ENCODE data around the gene KRT75.

KRT75 gene

GRCh38 chr12:52446367-52447045 is 12.3 kb upstream of the KRT75 start:
- Histone ChIP-seq H3K9me3 (ENCODE audit: control insufficient read depth, insufficient read depth, low read length) (no peaks in the 10 kb centered on the region), H3K36me3 (ENCODE audit: insufficient read depth, low read length) (no peaks in the 10 kb centered on the region), H3K9ac (ENCODE audit: low read depth, low read length) (no peak overlapping the region), H3K4me1 (ENCODE audit: insufficient read depth, low read length) (peaks cover 2% of the 10 kb centered on the region; the same call in 1 of the 2 replicates)

GRCh38 chr12:52445876-52446275 is 11.7 kb upstream of the KRT75 start:
- H3K36me3 ChIP-seq (ENCODE audit: insufficient read depth, low read length), result no peaks in the 10 kb centered on the region
- no peak overlapping the region for H3K9ac ChIP-seq (ENCODE audit: low read depth, low read length)
- no peaks in the 10 kb centered on the region for H3K9me3 ChIP-seq (ENCODE audit: control insufficient read depth, insufficient read depth, low read length)
- H3K4me1 ChIP-seq (ENCODE audit: insufficient read depth, low read length), result peaks cover 7% of the 10 kb centered on the region; the same call in 1 of the 2 replicates

GRCh38 chr12:52444647-52445595 is 10.8 kb upstream of the KRT75 start:
- H3K4me1 ChIP-seq (ENCODE audit: insufficient read depth, low read length), result peaks cover 7% of the 10 kb centered on the region; the same call in 1 of the 2 replicates

GRCh38 chr12:52443966-52444365 is 9.8 kb upstream of the KRT75 start:
- Histone ChIP-seq H3K4me1 (ENCODE audit: insufficient read depth, low read length) (peaks cover 7% of the 10 kb centered on the region; the same call in 1 of the 2 replicates), H3K9ac (ENCODE audit: low read depth, low read length) (no peak overlapping the region), H3K9me3 (ENCODE audit: control insufficient read depth, insufficient read depth, low read length) (no peaks in the 10 kb centered on the region), H3K36me3 (ENCODE audit: insufficient read depth, low read length) (no peaks in the 10 kb centered on the region)

More at GRCh38 chr12:52444647-52445595, 10.8 kb upstream of the KRT75 start:
- Histone ChIP-seq H3K36me3 (ENCODE audit: insufficient read depth, low read length) (no peaks in the 10 kb centered on the region), H3K9me3 (ENCODE audit: control insufficient read depth, insufficient read depth, low read length) (no peaks in the 10 kb centered on the region), H3K9ac (ENCODE audit: low read depth, low read length) (no peak overlapping the region)

GRCh38 chr12:52442600-52443061 is 8.5 kb upstream of the KRT75 start:
- no peak overlapping the region for H3K9ac ChIP-seq (ENCODE audit: low read depth, low read length)
- peaks cover 7% of the 10 kb centered on the region; the same call in 1 of the 2 replicates for H3K4me1 ChIP-seq (ENCODE audit: insufficient read depth, low read length)
- H3K36me3 ChIP-seq (ENCODE audit: insufficient read depth, low read length), result no peaks in the 10 kb centered on the region
- no peaks in the 10 kb centered on the region for H3K9me3 ChIP-seq (ENCODE audit: control insufficient read depth, insufficient read depth, low read length)

GRCh38 chr12:52441320-52441911 is 7.2 kb upstream of the KRT75 start:
- Histone ChIP-seq H3K9ac (ENCODE audit: low read depth, low read length) (no peak overlapping the region), H3K4me1 (ENCODE audit: insufficient read depth, low read length) (peaks cover 7% of the 10 kb centered on the region; the same call in 1 of the 2 replicates), H3K36me3 (ENCODE audit: insufficient read depth, low read length) (no peaks in the 10 kb centered on the region), H3K9me3 (ENCODE audit: control insufficient read depth, insufficient read depth, low read length) (no peaks in the 10 kb centered on the region)

- Histone ChIP-seq H3K4me1 (ENCODE audit: insufficient read depth, low read length) (peaks cover 7% of the 10 kb centered on the region; the same call in 1 of the 2 replicates), H3K9ac (ENCODE audit: low read depth, low read length) (no peak overlapping the region), H3K9me3 (ENCODE audit: control insufficient read depth, insufficient read depth, low read length) (no peaks in the 10 kb centered on the region), H3K36me3 (ENCODE audit: insufficient read depth, low read length) (no peaks in the 10 kb centered on the region)
These were observed 6.7 kb upstream of the KRT75 start for GRCh38 chr12:52440821-52441319.

- no peaks in the 10 kb centered on the region for H3K36me3 ChIP-seq (ENCODE audit: insufficient read depth, low read length)
- H3K4me1 ChIP-seq (ENCODE audit: insufficient read depth, low read length), result peaks cover 7% of the 10 kb centered on the region; the same call in 1 of the 2 replicates
- H3K9me3 ChIP-seq (ENCODE audit: control insufficient read depth, insufficient read depth, low read length), result no peaks in the 10 kb centered on the region
- no peak overlapping the region for H3K9ac ChIP-seq (ENCODE audit: low read depth, low read length)
These were observed 5.7 kb upstream of the KRT75 start for GRCh38 chr12:52439845-52440244.

GRCh38 chr12:52439420-52439819 is 5.2 kb upstream of the KRT75 start:
- H3K4me1 ChIP-seq (ENCODE audit: insufficient read depth, low read length), result peaks cover 7% of the 10 kb centered on the region; the same call in 1 of the 2 replicates
- no peaks in the 10 kb centered on the region for H3K9me3 ChIP-seq (ENCODE audit: control insufficient read depth, insufficient read depth, low read length)
- no peaks in the 10 kb centered on the region for H3K36me3 ChIP-seq (ENCODE audit: insufficient read depth, low read length)
- H3K9ac ChIP-seq (ENCODE audit: low read depth, low read length), result no peak overlapping the region

GRCh38 chr12:52438305-52439301 is 4.4 kb upstream of the KRT75 start:
- H3K9ac ChIP-seq (ENCODE audit: low read depth, low read length), result no peak overlapping the region
- H3K4me1 ChIP-seq (ENCODE audit: insufficient read depth, low read length), result peaks cover 7% of the 10 kb centered on the region; the same call in 1 of the 2 replicates
- H3K36me3 ChIP-seq (ENCODE audit: insufficient read depth, low read length), result no peaks in the 10 kb centered on the region
- H3K9me3 ChIP-seq (ENCODE audit: control insufficient read depth, insufficient read depth, low read length), result no peaks in the 10 kb centered on the region

- Histone ChIP-seq H3K36me3 (ENCODE audit: insufficient read depth, low read length) (no peaks in the 10 kb centered on the region), H3K9ac (ENCODE audit: low read depth, low read length) (no peak overlapping the region), H3K4me1 (ENCODE audit: insufficient read depth, low read length) (peaks cover 7% of the 10 kb centered on the region; the same call in 1 of the 2 replicates), H3K9me3 (ENCODE audit: control insufficient read depth, insufficient read depth, low read length) (no peaks in the 10 kb centered on the region)
These were observed 3.3 kb upstream of the KRT75 start for GRCh38 chr12:52437508-52437907.

GRCh38 chr12:52436828-52437474 is 2.8 kb upstream of the KRT75 start:
- no peak overlapping the region for H3K9ac ChIP-seq (ENCODE audit: low read depth, low read length)
- H3K36me3 ChIP-seq (ENCODE audit: insufficient read depth, low read length), result no peaks in the 10 kb centered on the region
- peaks cover 7% of the 10 kb centered on the region; the same call in 1 of the 2 replicates for H3K4me1 ChIP-seq (ENCODE audit: insufficient read depth, low read length)
- H3K9me3 ChIP-seq (ENCODE audit: control insufficient read depth, insufficient read depth, low read length), result no peaks in the 10 kb centered on the region

All from ES-I3 (cell line).